CD14-positive monocyte (primary cell): ENCODE data around the gene TSEN15. TPM values are rescaled to one million over a fixed set of nuclear protein-coding genes. Genes with fewer than 3 reads are reported as not detected.

ENCODE experiments used
- DNase-seq, 3 donors: peaks; one replicate each; pipeline ENCODE4 v3.0.0-alpha.2; 2011 to 2022
- H2AFZ ChIP-seq: 2 replicates; pipeline ENCODE4 v1.6.0; 2012; ENCODE audit warnings: mild to moderate bottlenecking, low read depth, low read length, inconsistent platforms; ENCODE audit not compliant: insufficient read depth, poor library complexity, severe bottlenecking
- H3K27ac ChIP-seq, 2 donors: 1 replicate in 1 of 2; 2 replicates in 1 of 2; pipeline ENCODE4 v1.5.1; 2012 to 2013; ENCODE audit warnings: low read length in 2 of 2, control low read depth in 1 of 2, inconsistent platforms in 1 of 2, low read depth in 1 of 2, mild to moderate bottlenecking in 1 of 2
- H3K27me3 ChIP-seq, 2 donors: one replicate each; pipeline versions ENCODE4 v1.6.0 to v1.6.1; 2011 to 2013; ENCODE audit warnings: low read length in 2 of 2; ENCODE audit not compliant: control insufficient read depth in 2 of 2, insufficient read depth in 2 of 2
- H3K36me3 ChIP-seq, 2 donors: replicated peaks in 1 of 2; 1 replicate in 1 of 2; 2 replicates in 1 of 2; pipeline versions ENCODE4 v1.5.1 to v1.6.1; 2012 to 2013; ENCODE audit warnings: low read length in 2 of 2, control low read depth in 1 of 2, inconsistent platforms in 1 of 2, mild to moderate bottlenecking in 1 of 2; ENCODE audit not compliant: insufficient read depth in 2 of 2, control insufficient read depth in 1 of 2
- H3K4me1 ChIP-seq, 2 donors: 1 replicate in 1 of 2; 2 replicates in 1 of 2; pipeline versions ENCODE4 v1.5.1 to v1.6.1; 2012 to 2013; ENCODE audit warnings: low read length in 2 of 2, control low read depth in 1 of 2, inconsistent platforms in 1 of 2, mild to moderate bottlenecking in 1 of 2, moderate library complexity in 1 of 2; ENCODE audit not compliant: insufficient read depth in 2 of 2, control insufficient read depth in 1 of 2
- H3K4me2 ChIP-seq: replicated peaks from 2 replicates; pipeline ENCODE3; 2012; ENCODE audit warnings: low read length, moderate library complexity, mild to moderate bottlenecking; ENCODE audit not compliant: poor library complexity, severe bottlenecking; ENCODE audit errors: extremely low read depth
- H3K4me3 ChIP-seq, 3 experiments: fragments of 200-600 bp in 1 of 3; sonication (generic) in 1 of 3; replicated peaks in 1 of 3; 1 replicate in 2 of 3; 2 replicates in 1 of 3; pipeline ENCODE4 v1.5.1; 2011 to 2013; ENCODE audit warnings: low read length in 3 of 3, mild to moderate bottlenecking in 3 of 3, control low read depth in 2 of 3, low read depth in 2 of 3, inconsistent platforms in 1 of 3, moderate library complexity in 1 of 3
- H3K79me2 ChIP-seq: 2 replicates; pipeline ENCODE4 v1.6.0; 2012; ENCODE audit warnings: mild to moderate bottlenecking, control low read depth, inconsistent platforms, low read length, moderate library complexity; ENCODE audit not compliant: insufficient read depth
- H3K9ac ChIP-seq: 2 replicates; pipeline ENCODE4 v1.6.0; 2017; ENCODE audit warnings: low read length, mild to moderate bottlenecking; ENCODE audit not compliant: insufficient read depth, poor library complexity, severe bottlenecking
- H3K9me3 ChIP-seq, 2 donors: replicated peaks in 1 of 2; 1 replicate in 1 of 2; 2 replicates in 1 of 2; pipeline versions ENCODE4 v1.5.1 to v1.6.1; 2012 to 2013; ENCODE audit warnings: low read length in 2 of 2, control low read depth in 1 of 2; ENCODE audit not compliant: control insufficient read depth in 1 of 2, insufficient read depth in 1 of 2
- H4K20me1 ChIP-seq: 2 replicates; pipeline ENCODE4 v1.6.0; 2012; ENCODE audit warnings: mild to moderate bottlenecking, low read length, control low read depth, moderate library complexity; ENCODE audit not compliant: insufficient read depth
- H3K27ac Mint-ChIP-seq, 7 donors: one replicate each; pipeline ENCODE4 v1.8.0; 2020; ENCODE audit warnings: mild to moderate bottlenecking in 7 of 7, mixed read lengths in 7 of 7, moderate library complexity in 6 of 7, inconsistent platforms in 2 of 7
- H3K27me3 Mint-ChIP-seq, 3 donors: one replicate each; pipeline ENCODE4 v1.8.0; 2021 to 2022; ENCODE audit warnings: low read depth in 3 of 3, mild to moderate bottlenecking in 3 of 3, mixed read lengths in 3 of 3, moderate library complexity in 3 of 3, inconsistent platforms in 1 of 3
- H3K36me3 Mint-ChIP-seq, 2 donors: one replicate each; pipeline ENCODE4 v1.8.0; 2020; ENCODE audit warnings: mixed read lengths in 2 of 2, inconsistent platforms in 1 of 2, mild to moderate bottlenecking in 1 of 2
- H3K4me1 Mint-ChIP-seq: one replicate; pipeline ENCODE4 v1.8.0; 2020; ENCODE audit warnings: mild to moderate bottlenecking, mixed read lengths
- H3K4me3 Mint-ChIP-seq, 2 donors: one replicate each; pipeline ENCODE4 v1.8.0; 2020; ENCODE audit warnings: mild to moderate bottlenecking in 2 of 2, mixed read lengths in 2 of 2, moderate library complexity in 1 of 2
- H3K9me3 Mint-ChIP-seq, 7 donors: one replicate each; pipeline ENCODE4 v1.8.0; 2020 to 2022; ENCODE audit warnings: mixed read lengths in 7 of 7, mild to moderate bottlenecking in 6 of 7, moderate library complexity in 6 of 7, inconsistent platforms in 2 of 7
- CTCF ChIP-seq: fragments of 200-600 bp; IDR thresholded peaks from one replicate; pipeline ENCODE4 v1.8.0; 2022; ENCODE audit warnings: antibody characterized with exemption, mild to moderate bottlenecking
- WGBS: methylation state at CpG from one replicate; pipeline ENCODE4 v1.1.5; 2013; ENCODE audit warnings: missing lambda C conversion rate; ENCODE audit not compliant: insufficient coverage; 5-methylcytosine and 5-hydroxymethylcytosine counted together
- intact Hi-C, 2 donors: fragments of 100-400 bp; cut with micrococcal nuclease; formaldehyde crosslinking; loops; one replicate each; pipeline versions ENCODE4 v1.15.0 to v1.15.1; 2023
- polyA plus RNA-seq, 3 donors: library from polyadenylated mRNA; depleted of rRNA in 1 of 3; unstranded in 2 of 3; stranded (reverse) in 1 of 3; fragments of 300-500 nt in 2 of 3; fragments of >200 nt in 1 of 3; fragmentation: Illumina TruSeq in 2 of 3; gene quantifications; 1 replicate in 2 of 3; 2 replicates in 1 of 3; pipeline ENCODE4 v1.2.3, GENCODE V29; 2012 to 2021

Gene TSEN15
- polyA plus RNA-seq, 3 donors: 11.8 to 29.4 (median 23.4) TPM

DNA sequence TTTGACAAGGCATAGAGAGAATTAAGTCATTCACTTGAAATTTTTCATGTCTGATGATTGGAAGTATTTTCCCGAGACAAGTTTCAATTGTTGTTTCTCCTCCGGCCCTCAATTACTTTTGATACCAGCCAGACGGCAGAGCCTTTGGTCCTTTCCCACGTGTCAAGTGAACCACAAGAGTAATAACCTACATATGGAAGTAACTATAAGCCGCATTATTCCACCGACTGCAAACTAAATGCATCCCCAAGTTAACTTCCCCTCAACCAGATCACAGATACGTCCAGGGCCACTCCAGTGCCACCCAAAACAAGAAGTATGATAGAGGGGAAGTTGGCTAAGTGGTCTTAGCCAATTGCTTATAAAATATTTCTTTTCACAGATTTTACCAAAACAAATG, 34.2 kb upstream of the TSEN15 start:
- peak; percentile 31 to 43 (median 38) for DNase-seq
- 33% methylated on average over 4 of the region's 7 CpGs for WGBS
- no peaks in the 10 kb centered on the region for H3K36me3 ChIP-seq

DNA sequence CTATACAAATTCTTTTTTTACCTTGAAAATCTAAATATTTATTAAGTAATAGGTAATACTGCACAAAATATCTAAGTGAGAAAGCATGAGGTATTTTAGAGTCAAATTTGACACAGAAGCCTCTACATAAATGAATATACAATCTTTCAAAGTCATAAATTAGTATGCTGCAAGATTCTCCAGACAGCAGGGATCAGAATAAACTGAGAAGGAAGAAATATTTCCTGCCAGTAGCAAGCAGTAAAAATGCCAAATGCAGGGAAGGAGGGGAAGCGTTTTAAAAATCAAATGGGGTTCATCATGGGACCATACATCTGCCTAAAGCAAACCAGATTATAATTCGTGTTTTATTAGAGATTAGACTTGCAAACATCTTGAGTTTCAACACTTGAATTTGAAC, 32.9 kb upstream of the TSEN15 start:
- Mint-ChIP-seq H3K27ac (no peak overlapping the region), H3K4me3 (no peak overlapping the region), H3K36me3 (no peaks in the 10 kb centered on the region), H3K9me3 (peaks cover 0 to 1% (median 0%) of the 10 kb centered on the region in 7 donors), H3K27me3 (peaks cover 0 to 2% (median 0%) of the 10 kb centered on the region in 3 donors), H3K4me1 (peaks cover 6% of the 10 kb centered on the region)
- H3K4me2 ChIP-seq: no peak overlapping the region
- intact Hi-C loops: no loop called here
- no peak for TF ChIP-seq CTCF
- no peak overlapping the region for H3K27ac ChIP-seq
- no peaks in the 10 kb centered on the region for H3K36me3 ChIP-seq
- H4K20me1 ChIP-seq: no peaks in the 10 kb centered on the region
- no peak overlapping the region for H2AFZ ChIP-seq
- H3K27me3 ChIP-seq: no peaks in the 10 kb centered on the region
- H3K4me3 ChIP-seq: no peak overlapping the region
- DNase-seq: no peak
- WGBS: no CpG with 5 or more reads among the region's 2 CpGs
- no peak overlapping the region for H3K9ac ChIP-seq
- H3K9me3 ChIP-seq: no peaks in the 10 kb centered on the region
- peaks cover 6 to 9% of the 10 kb centered on the region in 2 donors for H3K4me1 ChIP-seq
- H3K79me2 ChIP-seq: no peaks in the 10 kb centered on the region

More for the DNA sequence above, 34.2 kb upstream of the TSEN15 start:
- Histone ChIP-seq H3K9me3 (no peaks in the 10 kb centered on the region), H4K20me1 (no peaks in the 10 kb centered on the region), H3K27ac (no peak overlapping the region), H3K4me3 (no peak overlapping the region), H2AFZ (no peak overlapping the region), H3K27me3 (no peaks in the 10 kb centered on the region), H3K4me2 (no peak overlapping the region), H3K9ac (no peak overlapping the region), H3K4me1 (peaks cover 6 to 9% of the 10 kb centered on the region in 2 donors), H3K79me2 (no peaks in the 10 kb centered on the region)
- intact Hi-C loops: no loop called here
- Mint-ChIP-seq H3K4me3 (peak overlapping the region in 1 of 2 donors; percentile 27), H3K27ac (no peak overlapping the region), H3K36me3 (no peaks in the 10 kb centered on the region), H3K27me3 (no peaks in the 10 kb centered on the region), H3K9me3 (peaks cover 0 to 1% (median 0%) of the 10 kb centered on the region in 7 donors), H3K4me1 (peaks cover 6% of the 10 kb centered on the region)
- no peak for TF ChIP-seq CTCF
